Activated gamma-delta T cell treated with anti-CD3 and anti-CD28 coated beads, Interleukin-2, amount 50 U/mL, for 16 hours (primary cell): ENCODE results near the gene SLC17A9.

ENCODE experiments used
- DNase-seq: peaks from one replicate; pipeline ENCODE4 v3.0.0-alpha.2; 2020; ENCODE audit warnings: low read depth

Gene SLC17A9

DNA sequence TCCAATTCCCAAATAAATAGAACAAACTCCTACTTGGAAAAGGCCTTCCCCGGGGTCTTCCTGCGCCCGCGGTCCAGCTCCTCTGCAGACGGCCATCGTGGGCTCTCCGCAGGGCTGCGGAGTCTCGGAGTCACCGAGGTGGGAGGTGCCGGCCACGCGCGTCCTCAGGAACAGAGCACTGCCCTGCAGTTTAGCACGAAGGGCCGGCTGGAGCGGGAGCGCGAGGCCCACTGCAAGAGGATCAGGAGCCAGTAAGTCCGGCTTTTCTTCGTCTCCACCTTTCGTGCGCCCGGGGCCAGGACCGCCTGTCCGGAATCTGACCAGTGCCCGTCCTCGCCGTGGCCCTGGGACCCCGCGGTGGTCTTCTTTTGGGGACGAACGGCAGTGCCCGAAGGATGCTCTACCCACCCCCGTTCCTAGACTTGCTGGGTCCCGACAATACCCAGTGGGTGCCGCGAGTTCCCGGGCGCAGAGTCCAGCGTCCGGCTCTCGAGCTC is 52.9 kb downstream of the SLC17A9 start:
- DNase-seq = no peak

DNA sequence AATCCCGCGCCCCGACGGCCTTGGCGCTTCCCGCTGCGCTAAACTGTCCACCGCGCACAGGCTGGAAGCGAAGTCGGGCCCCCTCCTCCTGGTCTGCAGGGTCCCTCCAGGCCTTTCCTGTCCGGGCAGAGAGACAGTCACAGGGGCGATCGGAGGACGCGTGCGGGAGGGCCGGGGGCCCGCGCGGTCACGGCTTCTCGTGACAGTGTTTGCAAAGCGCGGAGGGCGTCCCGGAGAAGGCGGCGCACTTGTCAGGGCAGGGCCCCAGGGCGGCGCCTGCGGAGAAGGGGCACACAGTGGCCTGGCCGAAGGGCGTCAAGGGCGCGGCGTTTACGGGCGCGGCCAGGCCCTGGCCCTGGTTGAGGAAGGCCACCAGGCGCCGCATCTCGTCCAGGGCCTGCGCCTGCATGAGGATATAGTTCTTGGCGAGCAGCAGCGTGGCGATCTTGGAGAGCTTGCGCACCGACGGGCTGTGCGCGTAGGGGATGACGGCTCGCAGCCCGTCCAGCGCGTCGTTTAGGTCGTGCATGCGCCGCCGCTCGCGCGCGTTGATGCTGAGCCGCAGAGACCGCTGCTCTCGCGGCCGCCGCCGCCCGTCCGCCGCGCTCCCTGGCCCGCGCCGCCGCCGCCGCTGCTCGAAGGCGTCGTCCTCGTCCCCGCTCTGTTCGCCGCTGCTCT is 53.5 kb downstream of the SLC17A9 start:
- no peak for DNase-seq

DNA sequence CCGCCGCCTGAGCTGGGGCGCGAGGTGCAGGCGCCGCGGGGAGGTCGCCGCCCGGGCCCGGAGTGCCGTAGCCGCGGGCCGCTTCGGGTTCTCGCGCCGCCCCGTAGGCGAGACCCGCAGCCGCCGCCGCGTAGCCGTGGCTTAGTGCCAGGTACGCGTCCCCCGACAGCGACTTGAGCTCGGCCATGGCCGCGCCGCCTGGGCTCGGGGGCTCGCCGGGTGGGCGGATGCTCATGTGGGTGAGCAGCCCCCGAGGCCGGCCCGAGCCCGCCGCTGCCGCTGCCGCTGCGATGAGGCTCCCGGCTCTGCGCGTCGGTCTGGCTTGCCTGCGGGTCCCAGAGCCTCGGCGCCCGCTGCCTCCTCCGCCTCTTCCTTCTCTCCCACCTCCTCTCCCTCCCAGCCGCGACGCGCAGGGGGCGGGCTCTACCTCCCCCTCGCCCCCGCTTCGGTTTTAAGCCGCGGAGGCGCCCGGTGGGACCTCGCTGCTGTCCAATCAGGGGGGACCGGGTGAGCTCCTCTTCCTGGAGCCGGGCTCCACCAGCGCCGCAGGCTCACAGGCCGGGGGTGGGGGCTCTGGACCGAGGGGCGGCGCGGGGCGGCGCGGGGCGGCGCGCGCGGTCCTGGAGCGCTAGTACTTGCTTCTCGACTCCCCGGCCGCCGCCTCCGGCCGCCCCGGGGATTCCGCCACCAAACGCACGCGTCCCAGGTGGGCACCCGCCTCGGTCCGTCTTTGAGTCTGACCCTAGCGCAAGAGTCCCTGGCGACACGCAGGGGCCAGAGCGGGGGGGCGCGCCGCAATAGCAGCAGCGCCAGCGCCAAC is 54.2 kb downstream of the SLC17A9 start, which contains the start of gene BHLHE23:
BHLHE23 (minus strand) TSS at position 425 of the 820 bp plus-strand sequence; CDS start at position 235, 190 bp downstream.
- no peak for DNase-seq

DNA sequence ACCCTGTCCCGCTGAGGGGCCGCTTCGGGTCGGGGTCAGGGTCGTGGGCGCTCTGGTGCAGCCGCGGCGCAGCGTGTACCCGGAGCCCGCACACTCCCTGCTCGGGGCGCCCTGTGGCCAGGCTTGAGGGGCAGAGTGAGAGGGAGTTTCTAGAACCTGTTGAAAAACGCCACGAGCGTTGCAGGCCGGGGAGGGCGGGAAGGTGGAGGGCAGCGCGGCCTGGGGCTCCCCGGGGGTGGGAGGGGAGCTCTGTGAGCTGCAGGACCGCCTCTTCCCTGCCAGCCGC is 54.8 kb downstream of the SLC17A9 start:
- DNase-seq = no peak

DNA sequence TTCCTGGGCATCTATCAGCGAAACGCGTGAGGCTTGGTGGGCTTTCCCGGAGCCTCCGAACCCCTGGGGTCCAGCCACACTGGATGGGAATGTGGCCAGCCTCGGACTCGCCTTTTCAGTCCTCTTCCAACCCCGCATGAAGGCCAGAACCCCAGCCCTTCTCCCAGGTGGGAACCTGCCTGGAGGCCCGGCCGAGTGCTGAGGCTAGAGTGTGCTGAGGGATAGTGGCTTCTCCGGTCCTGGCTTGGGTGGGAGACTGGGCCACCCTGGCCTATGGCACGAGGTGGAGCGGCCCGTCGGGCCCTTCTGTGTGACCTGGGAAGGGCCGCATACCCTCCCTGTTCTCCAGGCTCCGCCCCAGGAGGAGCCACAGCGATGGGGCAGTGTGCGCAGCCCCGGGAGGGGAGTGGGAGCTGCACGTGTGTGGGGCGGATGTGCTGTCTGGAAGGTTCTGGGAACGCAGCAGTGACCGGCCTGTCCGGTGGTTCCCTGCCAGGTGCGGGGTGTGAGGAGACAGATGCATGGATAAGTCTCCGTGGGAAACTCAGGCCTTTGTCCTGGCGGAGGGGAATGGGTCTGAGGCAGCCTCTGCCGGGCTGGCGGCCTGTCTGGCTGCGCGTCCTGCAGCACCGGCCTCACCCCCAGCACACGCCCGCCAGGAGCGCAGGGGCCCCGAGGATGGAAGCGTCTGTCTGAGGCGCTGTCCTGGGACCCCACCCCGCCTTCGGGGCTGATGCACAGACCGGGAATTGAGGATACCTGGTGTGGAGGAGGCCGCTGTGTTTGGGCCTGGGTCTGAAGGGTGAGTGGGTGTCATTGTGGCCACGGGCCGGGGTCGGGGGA is 55.4 kb downstream of the SLC17A9 start:
- DNase-seq = no peak

DNA sequence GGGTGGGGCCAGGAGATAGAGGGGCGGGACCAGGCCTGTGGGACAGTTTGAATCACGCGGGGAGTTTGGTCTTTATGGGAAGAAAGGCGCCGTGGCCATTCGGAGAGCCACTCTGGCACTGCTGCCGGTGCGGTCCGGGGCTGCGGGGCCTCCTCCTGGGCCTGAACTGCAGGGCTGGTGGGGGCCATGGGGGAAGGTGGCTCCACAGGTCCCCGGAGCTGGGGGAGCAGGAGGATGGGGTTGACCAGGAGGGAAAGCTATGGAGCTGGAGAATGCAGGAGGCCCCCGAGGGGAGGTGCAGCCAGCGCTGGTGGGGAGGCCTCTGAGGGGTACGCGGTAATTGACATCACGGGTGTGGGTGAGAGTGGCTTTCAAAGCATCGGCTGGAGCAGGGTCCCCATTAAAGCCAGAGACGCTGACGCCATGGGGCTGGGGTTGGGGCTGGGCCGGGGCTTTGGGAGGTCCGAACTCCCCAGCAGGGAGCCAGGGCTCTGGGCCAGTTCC is 56.1 kb downstream of the SLC17A9 start:
- no peak for DNase-seq

DNA sequence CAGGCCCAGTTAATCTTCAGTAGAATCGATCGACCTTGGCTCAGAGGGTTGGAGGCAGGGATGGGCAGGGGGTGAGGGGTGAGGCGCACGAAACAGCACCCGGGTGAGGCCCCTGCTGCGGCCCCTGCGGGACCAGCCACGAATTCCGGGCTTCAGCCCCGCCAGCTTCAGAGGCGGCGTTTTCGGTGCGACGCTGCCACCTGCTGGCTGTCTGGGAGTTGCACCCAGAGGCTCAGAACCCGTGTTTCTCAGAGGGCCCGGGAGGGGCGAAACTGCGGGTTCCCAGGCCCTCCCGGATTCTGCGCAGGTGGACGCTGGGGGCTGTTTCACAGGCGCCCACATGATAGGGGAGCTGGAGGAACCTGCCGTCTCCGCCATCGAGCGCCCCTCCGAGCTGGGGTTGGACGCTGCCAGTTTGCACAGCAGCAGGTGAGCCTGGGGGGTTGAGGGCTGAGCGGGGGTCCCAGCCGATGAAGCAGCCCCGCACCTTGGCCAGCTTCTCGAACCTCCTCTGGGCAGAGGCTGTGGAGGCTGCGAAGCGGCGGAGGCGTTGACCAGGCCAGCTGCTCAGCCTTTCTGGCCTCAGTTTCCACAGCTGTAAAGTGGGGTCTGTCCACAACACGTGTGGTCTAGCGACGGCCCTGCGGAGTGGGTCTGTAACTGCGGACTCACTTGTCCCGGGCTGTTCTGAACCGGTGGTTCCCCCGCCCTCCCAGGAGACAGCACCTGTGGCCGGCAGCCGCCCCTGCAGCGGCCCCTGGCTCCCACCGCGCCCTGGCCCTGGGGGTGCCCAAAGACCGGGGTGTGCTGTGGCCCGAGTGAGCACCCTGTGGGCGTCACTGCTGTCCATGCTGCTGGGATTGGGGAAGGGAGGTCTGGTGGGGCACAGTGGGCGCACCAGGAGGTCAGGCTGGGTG is 56.8 kb downstream of the SLC17A9 start:
- DNase-seq = peak; percentile 77

DNA sequence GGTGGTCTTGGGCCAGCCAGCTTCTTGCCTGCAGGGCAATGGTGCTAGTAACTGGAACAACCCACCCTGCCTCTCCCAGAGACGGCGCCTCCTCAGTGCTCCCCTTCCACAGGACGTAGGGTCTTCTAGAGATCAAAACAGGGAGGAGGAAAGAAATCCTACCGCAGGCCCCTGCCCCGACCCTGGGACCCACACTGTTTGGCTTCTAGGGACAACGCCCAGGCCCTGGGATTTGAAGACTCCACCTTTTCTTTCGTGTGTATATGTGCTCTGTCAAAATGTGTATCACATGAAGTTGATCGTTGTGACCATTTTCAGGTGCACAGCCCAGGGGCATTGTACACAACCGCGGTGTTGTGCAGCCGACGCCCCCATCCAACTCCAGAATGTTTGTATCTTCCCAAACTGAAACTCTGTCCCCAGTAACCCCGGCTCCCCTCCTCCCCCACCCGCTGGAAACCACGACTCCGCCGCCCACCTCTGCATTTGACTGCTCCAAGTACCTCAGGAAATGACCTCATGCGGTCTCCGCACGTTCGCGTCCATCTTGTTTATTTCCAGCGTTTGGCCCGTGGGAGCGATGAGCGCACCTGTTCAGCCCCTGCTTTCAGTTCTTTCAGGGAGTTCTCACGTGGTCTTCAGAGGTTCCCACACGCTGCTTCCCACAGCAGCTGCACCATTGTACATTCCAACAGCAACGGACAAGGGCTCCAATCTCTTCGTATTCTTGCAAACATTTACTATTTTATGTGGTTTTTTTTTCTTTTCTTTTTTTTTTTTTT is 57.7 kb downstream of the SLC17A9 start:
- DNase-seq = peak; percentile 69

DNA sequence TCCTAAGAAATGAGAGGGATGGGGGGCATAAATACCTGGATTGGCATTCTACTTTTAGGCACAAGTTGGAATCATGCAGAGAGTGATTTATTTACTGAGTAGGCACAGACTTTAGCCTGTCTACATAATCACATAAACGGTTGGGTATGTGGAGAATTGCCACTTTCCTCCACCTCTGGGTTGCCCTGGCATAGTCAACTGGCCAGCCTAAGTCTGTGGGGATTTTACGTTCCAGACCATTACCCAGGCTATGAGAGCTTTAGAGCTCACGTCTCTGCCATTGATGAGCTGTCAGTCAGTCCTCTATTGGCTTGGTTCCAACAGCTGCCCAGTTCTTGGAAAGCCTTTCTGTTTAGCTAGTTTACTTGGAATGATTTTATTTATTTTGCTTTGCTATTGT is 59.3 kb downstream of the SLC17A9 start:
- no peak for DNase-seq

DNA sequence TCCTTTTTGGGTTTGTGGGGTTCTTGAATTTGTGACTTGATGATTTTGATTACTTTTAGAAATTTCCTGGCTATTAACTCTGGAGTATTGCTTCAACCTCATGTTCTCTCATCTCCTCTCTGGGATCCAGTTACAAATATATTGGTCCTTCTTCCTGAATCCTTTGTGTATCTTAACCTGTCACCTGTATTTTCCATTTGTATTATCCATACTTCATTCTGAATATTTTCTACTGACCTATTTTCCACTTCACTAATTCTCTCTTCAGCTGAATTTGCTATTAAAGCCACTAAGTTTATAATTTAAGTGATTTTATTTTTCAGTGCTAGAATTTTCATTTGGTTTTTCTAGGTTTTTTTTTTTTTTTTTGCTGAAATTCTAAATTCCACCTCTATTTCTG is 60.7 kb downstream of the SLC17A9 start:
- no peak for DNase-seq

DNA sequence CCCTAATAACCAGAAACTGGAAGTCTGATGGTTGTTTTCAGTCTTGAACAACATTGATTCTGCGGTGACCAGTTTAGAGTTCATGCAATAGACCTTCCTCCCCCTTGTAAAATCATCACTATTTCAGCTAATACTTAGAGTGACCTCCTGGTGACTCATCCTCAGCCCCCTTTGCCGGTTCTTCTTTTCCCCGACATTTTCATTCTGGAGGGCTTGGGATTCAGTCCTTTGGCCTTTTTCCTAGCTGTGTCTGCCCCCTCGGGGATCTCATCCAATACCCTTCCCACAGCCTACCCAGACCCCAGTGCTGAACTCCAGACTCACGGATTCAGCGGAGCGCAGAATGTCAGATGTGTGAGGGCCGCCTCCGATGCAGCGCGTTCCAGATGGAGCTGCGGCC is 61.8 kb downstream of the SLC17A9 start:
- DNase-seq = no peak

DNA sequence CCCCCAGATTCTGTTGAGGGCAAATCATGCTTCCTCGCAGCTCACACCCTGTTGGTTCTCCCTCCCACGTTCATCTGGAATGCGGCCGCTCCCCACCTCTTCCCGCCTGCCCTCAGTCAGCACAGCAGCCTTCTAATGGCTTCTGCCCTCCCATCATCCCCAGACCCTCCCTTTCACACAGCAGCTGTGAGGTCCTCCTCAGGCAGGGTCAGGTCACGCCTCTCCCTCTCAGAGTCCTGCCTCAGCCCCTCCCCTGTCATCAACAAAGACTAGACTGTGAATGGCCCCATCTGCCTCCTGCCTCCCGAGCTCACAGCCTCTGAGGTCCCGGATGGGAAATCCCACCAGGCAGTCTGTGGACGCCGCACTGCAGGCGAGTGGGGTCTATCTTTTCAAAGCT is 62.2 kb downstream of the SLC17A9 start:
- no peak for DNase-seq

DNA sequence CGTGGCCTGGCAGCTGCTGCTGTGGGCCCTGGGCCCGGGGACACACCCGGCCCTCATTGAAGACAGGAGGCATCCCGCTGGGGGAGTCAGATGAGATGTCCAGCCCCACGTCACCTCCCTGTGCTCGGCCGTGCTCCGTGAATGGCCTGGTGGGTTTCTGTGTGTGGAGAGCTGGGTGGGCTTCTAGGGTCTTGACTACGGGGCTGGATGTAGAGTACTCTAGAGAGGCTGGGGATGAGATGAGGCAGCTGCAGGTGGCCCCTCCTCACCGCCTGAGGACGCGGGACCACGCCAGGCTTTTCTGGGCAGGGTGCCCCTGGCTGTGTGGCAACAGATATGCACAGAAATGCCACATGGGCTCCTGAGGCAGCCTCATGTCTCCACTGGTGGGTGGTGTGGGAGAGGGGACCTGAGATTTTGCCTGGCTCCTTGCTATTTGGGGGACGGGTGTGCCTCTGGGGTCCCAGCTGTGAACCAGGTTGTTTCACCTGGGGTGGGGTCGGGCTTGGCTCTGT is 62.7 kb downstream of the SLC17A9 start:
- DNase-seq = no peak

DNA sequence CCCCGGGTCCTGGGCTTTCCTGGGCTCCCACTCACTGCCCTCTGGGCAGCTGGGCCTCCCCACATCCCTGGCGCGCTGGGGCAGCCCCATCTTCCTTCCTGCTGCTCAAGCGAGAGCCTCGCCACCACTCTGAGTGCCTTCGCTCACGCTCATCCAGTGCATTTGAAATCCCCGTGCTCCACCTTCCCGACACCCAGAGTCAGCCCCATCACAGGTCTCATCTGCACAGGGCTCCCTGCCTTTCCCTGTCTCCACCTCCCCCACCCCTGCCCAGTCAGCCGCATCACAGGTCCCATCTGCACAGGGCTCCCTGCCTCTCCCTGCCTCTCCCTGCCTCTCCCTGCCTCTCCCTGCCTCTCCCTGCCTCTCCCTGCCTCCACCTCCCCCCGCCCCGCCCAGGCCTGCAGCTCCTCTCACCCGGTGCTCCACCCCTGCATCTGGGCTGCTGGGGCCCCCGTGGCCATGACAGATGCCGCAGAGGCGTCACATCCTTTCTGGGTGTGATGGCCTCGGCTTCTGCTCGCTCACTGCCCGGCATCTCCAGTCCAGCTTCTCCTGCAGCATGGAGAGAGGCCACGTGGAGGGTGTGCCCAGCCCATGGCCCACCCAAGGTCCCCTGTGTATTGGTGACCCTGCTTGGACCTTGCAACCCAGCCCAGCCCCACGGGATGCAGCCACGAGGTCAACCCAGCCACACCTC is 63.3 kb downstream of the SLC17A9 start:
- DNase-seq = no peak

DNA sequence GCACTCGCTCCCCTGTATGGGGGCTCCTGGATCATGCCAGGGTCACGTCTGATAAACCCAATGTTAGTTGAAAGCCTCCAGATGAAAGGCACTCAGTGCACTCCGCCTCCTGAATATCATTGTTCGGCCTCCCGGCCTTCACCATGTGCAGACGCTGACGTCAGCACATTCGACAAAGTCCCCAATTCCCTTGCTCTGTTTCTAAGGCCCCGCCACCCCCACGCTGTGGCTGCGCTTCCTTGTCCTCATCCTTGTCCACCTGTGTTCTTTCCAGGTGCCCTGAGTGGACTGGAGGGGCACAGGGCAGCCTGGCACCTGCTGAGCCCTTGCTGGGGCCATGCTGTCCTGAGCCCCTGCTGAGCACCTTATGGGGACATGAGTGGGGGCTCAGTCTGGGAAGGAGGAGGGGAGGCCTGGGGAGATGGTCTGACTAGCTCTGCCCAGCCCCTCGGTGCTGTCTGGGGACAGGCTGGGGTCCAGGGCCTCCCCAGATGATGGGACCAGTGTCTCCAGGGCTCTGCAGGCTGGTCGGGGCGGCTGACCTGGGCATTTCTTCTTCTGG is 64.1 kb downstream of the SLC17A9 start:
- DNase-seq = no peak

DNA sequence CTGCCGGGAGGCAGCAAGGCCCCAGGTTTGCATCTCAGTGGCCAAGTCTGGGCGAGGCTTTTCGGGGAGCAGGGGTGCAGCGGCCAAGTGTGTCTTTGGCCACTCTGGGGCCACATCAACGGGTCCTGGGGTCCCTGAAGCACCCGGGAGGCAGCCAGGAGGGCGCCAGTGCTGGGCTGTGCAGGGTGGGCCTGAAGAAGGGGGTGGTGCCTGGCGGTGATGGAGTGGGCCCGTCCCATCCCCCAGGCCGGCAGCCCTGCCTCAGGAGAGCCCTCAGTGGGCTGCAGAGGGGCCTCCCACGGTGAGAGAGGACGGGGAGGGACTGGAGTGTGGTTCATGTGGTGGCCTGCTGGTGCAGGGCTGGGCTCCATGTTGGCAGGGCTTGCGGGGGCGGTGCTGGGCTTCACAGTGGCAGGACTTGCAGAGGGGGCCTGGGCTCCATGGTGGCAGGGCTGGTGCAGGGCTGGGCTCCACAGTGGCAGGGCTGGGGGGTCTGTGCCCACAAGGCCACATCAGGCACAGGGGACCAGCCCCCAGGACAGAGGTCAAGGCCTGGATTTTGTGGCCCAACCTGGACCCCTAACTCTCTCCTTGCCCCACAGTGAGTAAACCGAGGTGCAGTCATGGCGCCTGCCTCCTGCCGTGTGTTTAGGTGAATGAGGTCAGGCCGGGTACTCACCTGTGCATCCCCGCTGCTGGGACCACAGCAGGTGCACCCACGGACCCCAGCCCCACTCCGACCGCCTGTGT is 64.7 kb downstream of the SLC17A9 start:
- no peak for DNase-seq

DNA sequence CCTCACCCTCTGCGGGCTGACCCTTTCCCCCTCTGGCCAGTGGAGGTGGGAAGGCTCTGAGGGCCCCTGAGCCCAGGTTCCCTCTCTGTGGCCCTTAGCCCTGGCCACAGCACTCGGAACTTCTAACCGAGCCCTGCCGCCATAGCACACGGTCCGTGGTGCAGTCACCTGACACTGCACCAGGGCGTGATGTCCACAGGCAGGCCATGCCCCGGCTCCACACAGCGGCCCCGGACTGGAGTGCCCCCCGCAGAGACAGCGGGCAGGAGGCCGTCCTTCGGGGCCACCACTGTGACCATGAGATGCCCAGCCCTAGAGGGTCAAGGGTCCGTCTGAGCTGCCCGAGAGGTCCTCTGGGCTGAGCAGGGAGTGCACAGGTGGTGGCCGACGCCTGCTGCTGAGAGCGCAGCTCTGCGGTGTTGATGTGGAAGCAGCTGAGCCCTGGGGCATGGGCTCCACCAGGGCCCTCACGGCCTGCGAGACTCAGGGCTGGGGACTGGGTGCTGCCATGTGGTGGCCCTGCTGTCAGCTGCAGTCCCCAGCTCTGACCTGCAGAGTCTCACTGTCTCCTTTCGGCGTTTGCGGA is 65.4 kb downstream of the SLC17A9 start:
- no peak for DNase-seq
